GM12864 (cell line): ENCODE data around the gene TOX3.

Source experiments
- DNase-seq: peaks from one replicate; pipeline ENCODE4 v3.0.0-alpha.2; 2011; ENCODE audit warnings: low read depth
- H3K4me3 ChIP-seq: 2 replicates; pipeline ENCODE4 v1.5.1; 2011; ENCODE audit warnings: mild to moderate bottlenecking, low read depth, low read length, control low read depth
- TF ChIP-seq, protein P1 (sequence below): IDR thresholded peaks from 2 replicates; pipeline ENCODE4 v1.5.1; 2011; ENCODE audit warnings: low read depth, mild to moderate bottlenecking, moderate library complexity, low read length, control low read depth, inconsistent platforms; ENCODE audit errors: missing control alignments

TOX3 gene

DNA sequence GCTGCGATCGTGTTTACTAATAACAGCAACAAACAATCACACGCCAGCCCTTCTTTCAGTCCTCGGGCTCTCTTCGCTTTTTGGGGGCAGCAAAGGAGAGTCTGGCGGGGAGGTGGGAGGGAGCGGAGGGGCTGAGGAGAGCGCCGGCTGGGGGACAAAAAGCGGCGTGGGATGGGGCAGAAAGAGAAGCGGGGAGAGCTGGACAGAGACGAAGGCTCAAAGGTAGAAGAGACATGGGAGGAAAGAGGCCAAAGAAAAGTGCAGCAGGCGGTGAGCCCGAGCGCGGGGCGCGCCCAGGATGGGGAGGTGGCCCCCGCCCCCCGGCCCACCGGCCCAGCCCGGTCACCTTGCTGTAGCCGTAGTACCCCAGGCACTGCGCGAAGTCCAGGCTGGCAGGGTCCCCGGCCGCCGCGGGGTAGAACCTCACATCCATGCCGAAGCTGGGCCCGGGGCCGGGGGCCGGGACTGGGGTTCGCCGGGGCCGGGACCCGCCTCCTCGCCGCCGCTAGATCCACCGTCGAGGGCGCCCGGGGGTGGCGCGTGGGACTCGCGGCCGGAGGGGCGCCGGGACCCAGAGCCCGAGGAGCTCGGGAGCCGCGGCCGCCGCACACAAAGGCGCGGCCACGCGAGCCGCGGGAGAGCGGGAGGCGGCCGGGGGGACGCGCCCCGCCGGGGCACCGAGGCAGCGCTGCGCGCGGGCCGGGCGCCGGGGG, 496 bp downstream of the TOX3 start:
- TF ChIP-seq, protein P1, sequence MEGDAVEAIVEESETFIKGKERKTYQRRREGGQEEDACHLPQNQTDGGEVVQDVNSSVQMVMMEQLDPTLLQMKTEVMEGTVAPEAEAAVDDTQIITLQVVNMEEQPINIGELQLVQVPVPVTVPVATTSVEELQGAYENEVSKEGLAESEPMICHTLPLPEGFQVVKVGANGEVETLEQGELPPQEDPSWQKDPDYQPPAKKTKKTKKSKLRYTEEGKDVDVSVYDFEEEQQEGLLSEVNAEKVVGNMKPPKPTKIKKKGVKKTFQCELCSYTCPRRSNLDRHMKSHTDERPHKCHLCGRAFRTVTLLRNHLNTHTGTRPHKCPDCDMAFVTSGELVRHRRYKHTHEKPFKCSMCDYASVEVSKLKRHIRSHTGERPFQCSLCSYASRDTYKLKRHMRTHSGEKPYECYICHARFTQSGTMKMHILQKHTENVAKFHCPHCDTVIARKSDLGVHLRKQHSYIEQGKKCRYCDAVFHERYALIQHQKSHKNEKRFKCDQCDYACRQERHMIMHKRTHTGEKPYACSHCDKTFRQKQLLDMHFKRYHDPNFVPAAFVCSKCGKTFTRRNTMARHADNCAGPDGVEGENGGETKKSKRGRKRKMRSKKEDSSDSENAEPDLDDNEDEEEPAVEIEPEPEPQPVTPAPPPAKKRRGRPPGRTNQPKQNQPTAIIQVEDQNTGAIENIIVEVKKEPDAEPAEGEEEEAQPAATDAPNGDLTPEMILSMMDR = no peak
- no peak for DNase-seq
- no peak overlapping the region for H3K4me3 ChIP-seq

DNA sequence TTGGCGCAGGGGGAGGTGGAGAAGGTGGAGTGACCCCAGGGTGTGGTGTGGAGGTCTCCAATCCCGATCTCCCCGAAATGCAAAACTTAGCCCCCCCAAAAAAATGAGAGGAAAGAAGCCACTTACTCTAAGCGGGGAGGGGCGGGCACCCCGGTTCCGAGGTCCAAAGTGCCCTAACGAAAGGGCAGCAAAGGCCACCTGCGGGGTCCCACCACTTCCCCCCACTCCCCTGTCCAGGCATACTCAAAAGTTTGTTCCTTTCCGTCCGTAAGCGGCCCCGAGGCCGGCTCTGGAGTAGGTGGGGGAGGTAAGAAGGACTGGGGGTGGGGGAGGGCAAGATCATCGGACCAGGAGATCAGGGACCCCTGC, 1.1 kb downstream of the TOX3 start:
- TF ChIP-seq, protein P1 = no peak
- H3K4me3 ChIP-seq = no peak overlapping the region
- DNase-seq = no peak

DNA sequence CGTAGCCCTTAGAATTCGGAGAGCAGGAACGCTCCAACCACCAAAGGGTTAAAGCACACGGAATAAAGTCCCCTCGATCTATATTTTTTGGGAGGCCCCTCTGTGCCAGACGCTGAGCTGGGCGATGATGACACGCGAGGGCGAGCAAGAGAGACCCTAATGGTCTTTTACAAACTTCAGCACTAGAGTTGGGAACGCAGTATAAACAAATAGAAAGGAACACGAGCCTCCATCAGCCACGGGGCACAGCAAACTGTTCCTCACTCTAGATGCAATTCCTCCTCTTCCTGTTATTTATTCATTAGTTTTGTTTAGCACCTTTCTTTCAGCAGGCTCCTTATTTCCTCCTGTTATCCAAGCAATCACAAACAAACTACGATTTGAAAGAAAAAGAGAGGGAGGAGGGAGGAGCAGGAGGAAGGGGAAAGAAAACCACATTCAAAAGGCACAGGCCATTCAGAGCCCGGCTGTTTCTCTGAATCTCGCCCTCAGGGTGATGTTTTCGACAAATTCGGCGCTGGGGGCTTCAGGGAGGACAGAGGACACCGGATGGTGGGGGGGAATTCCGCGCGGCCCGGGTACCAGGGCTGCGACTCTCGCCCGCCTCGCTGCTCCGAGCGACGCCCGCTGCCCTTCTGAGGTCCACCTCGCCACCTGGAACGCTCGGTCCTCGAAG, 1.6 kb downstream of the TOX3 start:
- DNase-seq = no peak
- TF ChIP-seq, protein P1 = no peak
- H3K4me3 ChIP-seq = no peak overlapping the region

DNA sequence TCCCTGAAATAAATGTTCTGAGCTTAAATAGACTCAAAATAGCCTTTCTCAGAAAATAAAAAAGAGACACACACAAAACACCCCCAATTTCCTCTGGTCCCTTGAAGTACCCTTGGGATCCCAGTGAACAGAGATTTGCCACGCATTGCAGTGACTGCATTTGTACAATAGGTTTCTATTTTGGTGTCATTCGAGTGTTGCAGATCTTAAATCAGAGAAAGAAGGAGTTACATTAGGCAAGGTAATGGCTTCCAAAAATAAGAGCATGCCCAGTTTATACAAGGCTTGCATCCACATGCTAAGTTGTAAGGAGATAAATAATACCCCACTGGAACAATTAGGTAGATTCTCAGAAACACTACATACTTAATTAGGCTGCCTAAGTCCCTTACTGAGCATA, 2.2 kb downstream of the TOX3 start:
- no peak overlapping the region for H3K4me3 ChIP-seq
- TF ChIP-seq, protein P1 = no peak
- no peak for DNase-seq

DNA sequence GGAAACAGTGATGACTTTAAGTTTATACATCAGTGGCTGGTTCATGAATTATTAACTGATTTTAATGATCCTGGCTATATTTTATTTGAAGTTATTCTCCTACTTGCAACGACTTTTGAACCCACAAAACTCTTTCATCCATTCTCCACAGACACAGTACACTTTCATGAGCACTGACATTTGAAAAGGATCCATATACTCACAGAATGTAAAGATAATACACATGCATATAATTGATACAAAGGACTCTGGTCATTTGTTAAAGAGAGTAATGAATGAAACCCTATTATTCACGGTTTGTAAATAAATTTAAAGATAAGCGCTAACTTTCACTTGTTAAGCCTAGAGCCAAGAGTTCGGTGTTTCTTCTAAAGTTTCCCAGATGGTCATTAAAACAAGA, 3.3 kb downstream of the TOX3 start:
- TF ChIP-seq, protein P1 = no peak
- no peak overlapping the region for H3K4me3 ChIP-seq
- DNase-seq = no peak

DNA sequence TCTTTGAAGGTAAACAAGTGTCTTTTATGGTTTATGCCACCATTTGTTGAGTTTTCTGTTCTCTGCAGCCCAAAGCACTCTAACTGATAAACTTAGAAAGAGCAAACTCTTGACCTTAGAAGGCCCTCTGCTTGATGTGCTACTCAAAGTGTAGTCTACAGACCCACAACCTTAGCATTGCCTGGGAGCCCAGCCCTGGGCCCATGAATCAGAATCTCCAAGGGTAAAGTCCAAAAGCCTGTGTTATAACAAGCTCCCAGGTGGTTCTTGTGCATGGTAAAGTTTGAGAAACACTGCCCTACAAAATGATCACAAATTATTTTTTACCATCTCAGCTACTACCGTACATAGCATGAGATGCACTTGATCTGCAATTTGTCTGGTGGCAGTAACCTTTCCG, 6.0 kb downstream of the TOX3 start:
- DNase-seq = no peak
- no peak overlapping the region for H3K4me3 ChIP-seq
- TF ChIP-seq, protein P1 = no peak

DNA sequence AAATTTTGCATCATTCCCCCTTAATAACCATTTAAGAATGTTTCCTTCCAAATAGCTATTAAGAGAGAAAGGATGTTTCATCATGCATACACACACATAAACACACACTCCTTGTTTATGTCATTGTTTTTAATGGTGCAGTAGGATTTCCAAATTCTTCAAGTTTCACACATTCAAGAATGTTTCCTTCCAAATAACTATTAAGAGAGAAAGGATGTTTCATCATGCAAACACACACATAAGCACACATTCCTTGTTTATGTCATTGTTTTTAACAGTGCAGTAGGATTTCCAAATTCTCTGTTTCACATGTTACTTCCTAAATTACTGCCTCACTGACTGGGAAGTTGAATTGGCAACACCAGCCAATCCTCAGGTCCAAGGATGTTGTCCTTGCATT, 7.8 kb downstream of the TOX3 start:
- no peak overlapping the region for H3K4me3 ChIP-seq

More for the DNA sequence above, 7.8 kb downstream of the TOX3 start:
- TF ChIP-seq, protein P1 = no peak
- DNase-seq = no peak
